NB4 (cell line): ENCODE data around the gene FOXF1.

Source experiments
- POLR2A ChIP-seq: IDR thresholded peaks from 2 replicates; pipeline ENCODE4 v1.6.1; 2011; ENCODE audit warnings: mild to moderate bottlenecking; ENCODE audit not compliant: insufficient read length; ENCODE audit errors: extremely low read depth
- TF ChIP-seq, protein P1 (sequence below): IDR thresholded peaks from one replicate; pipeline ENCODE4 v1.5.1; 2012; ENCODE audit warnings: low read depth, low read length

DNA sequence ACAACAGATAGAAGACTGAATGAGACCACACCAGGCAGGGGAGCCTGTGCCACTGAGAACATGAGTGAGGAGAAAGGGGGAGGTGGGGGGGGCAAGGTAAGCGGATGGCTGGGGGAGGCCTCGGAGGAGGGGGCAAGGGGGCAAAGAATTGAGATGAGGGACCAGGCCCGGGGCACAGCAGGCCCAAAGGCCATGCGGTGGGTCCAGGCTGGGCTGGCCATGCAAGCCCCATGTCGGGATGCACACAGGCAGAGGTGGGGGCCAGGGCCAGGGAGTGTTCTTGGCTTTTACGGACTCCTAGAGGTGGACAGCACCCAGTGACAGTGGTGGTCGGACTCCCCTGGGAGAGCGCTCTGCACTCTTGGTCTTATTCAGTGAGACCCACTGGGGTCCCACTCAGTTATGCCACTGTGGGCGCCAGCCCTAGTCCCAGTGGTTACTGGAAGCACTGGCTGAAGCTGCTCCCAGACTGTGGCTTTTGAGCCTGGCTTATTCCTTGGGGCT is 49.5 kb downstream of the FOXF1 start:
- TF ChIP-seq, protein P1, sequence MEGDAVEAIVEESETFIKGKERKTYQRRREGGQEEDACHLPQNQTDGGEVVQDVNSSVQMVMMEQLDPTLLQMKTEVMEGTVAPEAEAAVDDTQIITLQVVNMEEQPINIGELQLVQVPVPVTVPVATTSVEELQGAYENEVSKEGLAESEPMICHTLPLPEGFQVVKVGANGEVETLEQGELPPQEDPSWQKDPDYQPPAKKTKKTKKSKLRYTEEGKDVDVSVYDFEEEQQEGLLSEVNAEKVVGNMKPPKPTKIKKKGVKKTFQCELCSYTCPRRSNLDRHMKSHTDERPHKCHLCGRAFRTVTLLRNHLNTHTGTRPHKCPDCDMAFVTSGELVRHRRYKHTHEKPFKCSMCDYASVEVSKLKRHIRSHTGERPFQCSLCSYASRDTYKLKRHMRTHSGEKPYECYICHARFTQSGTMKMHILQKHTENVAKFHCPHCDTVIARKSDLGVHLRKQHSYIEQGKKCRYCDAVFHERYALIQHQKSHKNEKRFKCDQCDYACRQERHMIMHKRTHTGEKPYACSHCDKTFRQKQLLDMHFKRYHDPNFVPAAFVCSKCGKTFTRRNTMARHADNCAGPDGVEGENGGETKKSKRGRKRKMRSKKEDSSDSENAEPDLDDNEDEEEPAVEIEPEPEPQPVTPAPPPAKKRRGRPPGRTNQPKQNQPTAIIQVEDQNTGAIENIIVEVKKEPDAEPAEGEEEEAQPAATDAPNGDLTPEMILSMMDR: no peak
- no peak for TF ChIP-seq POLR2A
